Measurements from ENCODE around the gene THRB. TPM values are rescaled to one million over a fixed set of nuclear protein-coding genes. Genes with fewer than 3 reads are reported as not detected.
"Not testable (repeated sequence)": the region's sequence is repeated elsewhere in the genome, so short reads cannot be mapped to it uniquely, and the experiment has no call there.

THRB gene
- total RNA-seq, 1 experiment from 2014 or later, result 13.5 TPM

DNA sequence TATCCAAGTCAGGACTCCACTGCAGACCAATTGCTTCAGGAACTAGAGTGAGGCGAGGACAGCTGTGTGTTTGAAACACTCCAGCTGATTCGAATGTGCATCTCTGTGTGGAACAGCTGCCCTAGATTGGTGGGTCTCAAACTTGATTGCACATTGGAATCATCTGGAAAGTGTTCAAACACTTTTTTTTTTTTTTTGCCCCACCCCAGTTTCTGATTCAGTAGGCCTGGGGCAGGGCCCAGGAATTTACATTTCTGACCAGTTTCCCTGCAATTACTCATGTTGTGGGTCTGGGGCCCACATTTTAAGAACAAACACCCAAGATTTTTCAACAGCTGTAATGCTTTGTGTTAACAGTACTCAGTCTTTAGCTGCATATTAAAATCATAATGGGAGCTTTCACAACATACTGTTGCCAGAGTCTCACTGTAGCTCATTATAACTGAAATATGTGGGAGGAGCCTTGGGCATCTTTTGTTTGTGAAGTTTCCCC is 392.9 kb downstream of the THRB start:
- Mint-ChIP-seq H3K27me3 (ENCODE audit: unreplicated experiment) (no peaks in the 10 kb centered on the region), H3K9me3 (ENCODE audit: low read depth, unreplicated experiment) (no peaks in the 10 kb centered on the region), H3K27ac (ENCODE audit: unreplicated experiment) (peak overlapping the region; percentile 82), H3K4me1 (ENCODE audit: low read depth, unreplicated experiment) (peaks cover 30% of the 10 kb centered on the region), H3K4me3 (ENCODE audit: low read depth, unreplicated experiment) (peak overlapping the region; percentile 12), H3K36me3 (ENCODE audit: insufficient read depth, unreplicated experiment) (no peaks in the 10 kb centered on the region)
- BruUV-seq (replicated peaks), result no TSS peak
- intact Hi-C loops (cut with micrococcal nuclease; ENCODE audit: unreplicated experiment), result loop anchor here (5.0 kb wide), 1 partner anchor 81 kb away; no protein-coding TSS in a partner anchor
- CTCF ChIA-PET, result interaction anchor here (0.6 kb wide), 1 partner anchor 100 kb away, joined by 5 read pairs; no protein-coding TSS in a partner anchor
- DNase-seq, result no peak
- TF ChIP-seq, protein P1, sequence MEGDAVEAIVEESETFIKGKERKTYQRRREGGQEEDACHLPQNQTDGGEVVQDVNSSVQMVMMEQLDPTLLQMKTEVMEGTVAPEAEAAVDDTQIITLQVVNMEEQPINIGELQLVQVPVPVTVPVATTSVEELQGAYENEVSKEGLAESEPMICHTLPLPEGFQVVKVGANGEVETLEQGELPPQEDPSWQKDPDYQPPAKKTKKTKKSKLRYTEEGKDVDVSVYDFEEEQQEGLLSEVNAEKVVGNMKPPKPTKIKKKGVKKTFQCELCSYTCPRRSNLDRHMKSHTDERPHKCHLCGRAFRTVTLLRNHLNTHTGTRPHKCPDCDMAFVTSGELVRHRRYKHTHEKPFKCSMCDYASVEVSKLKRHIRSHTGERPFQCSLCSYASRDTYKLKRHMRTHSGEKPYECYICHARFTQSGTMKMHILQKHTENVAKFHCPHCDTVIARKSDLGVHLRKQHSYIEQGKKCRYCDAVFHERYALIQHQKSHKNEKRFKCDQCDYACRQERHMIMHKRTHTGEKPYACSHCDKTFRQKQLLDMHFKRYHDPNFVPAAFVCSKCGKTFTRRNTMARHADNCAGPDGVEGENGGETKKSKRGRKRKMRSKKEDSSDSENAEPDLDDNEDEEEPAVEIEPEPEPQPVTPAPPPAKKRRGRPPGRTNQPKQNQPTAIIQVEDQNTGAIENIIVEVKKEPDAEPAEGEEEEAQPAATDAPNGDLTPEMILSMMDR (IDR thresholded peaks at IDR 0.05; ENCODE audit: unreplicated experiment), result no peak

DNA sequence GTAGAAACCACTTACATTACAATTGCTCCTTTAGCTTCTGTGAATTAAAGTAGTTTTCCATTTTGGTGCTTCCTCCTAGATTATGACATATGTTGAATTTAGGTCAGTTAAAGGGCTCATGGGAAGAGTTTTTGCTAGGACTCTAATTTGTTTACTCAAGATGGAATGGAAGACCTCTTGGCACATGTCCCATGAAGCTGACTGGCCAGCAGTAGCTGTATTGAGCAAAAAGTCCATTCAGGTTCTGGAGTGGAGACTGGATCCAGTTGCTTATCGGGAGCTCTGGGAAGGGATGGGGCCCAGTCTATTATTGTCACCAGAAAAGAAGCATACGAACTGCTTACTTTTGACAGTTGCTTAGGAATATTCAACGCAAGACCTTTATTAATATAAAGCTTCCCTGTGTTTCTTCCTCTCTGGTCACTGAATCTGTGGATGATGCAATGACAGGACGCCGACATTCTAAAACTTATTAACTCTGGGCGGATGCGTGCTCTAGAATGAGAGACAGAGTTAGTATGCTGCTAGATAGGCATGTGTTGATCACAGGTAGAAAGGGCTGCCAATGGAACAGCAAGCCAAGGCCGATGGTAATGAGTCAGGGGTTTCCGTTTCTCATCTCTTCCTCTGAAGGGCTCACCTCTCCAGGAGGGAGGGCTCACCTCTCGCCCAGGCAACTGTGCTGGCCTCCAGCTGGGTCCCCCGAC is 393.8 kb downstream of the THRB start:
- BruUV-seq (replicated peaks), result no TSS peak
- Mint-ChIP-seq H3K4me1 (ENCODE audit: low read depth, unreplicated experiment) (peaks cover 30% of the 10 kb centered on the region), H3K9me3 (ENCODE audit: low read depth, unreplicated experiment) (no peaks in the 10 kb centered on the region), H3K4me3 (ENCODE audit: low read depth, unreplicated experiment) (peak overlapping the region; percentile 12), H3K27ac (ENCODE audit: unreplicated experiment) (peak overlapping the region; percentile 82), H3K36me3 (ENCODE audit: insufficient read depth, unreplicated experiment) (no peaks in the 10 kb centered on the region), H3K27me3 (ENCODE audit: unreplicated experiment) (no peaks in the 10 kb centered on the region)
- DNase-seq, result peak; percentile 52
- TF ChIP-seq, protein P1 (IDR thresholded peaks at IDR 0.05; ENCODE audit: unreplicated experiment), result no peak
- intact Hi-C loops (cut with micrococcal nuclease; ENCODE audit: unreplicated experiment), result loop anchor here (5.0 kb wide), 1 partner anchor 81 kb away; no protein-coding TSS in a partner anchor
- CTCF ChIA-PET, result interaction anchor here (0.5 to 0.6 kb wide), 2 partner anchors 100 to 542 kb away, joined by 5 to 6 read pairs; no protein-coding TSS in a partner anchor

DNA sequence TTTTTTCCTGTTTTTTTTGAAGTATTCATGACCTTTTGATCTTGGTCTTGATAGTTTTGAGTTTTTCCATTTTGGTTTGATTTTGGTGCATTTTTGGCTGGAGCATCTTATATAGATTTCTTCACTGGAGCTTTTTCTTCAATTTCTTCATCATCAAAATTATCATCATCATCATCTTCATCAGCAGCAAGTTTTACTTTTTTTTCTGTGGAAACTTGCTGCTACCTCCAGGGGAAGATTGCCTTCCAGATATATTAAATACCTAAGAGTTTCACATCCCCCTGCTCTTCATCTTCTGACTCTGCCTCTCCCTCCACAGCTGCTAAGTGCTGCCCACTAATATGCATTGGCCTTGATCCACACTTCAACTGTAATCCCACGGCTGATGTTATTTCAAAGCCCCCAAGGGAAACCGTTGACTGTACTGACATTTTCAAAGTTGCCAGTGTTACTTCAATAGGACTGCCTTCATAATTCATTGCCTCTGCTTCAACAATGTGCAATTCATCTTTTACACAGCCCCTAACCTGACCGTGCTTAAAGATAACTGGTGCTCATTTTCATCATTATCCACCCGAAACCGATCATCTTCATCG is 397.9 kb downstream of the THRB start:
- Mint-ChIP-seq H3K4me1 (ENCODE audit: low read depth, unreplicated experiment) (peaks cover 17% of the 10 kb centered on the region), H3K9me3 (ENCODE audit: low read depth, unreplicated experiment) (peaks cover 3% of the 10 kb centered on the region), H3K27me3 (ENCODE audit: unreplicated experiment) (no peaks in the 10 kb centered on the region), H3K4me3 (ENCODE audit: low read depth, unreplicated experiment) (no peak overlapping the region), H3K27ac (ENCODE audit: unreplicated experiment) (no peak overlapping the region), H3K36me3 (ENCODE audit: insufficient read depth, unreplicated experiment) (no peaks in the 10 kb centered on the region)
- BruUV-seq (replicated peaks), result no TSS peak
- intact Hi-C loops (cut with micrococcal nuclease; ENCODE audit: unreplicated experiment), result no loop called here
- TF ChIP-seq, protein P1 (IDR thresholded peaks at IDR 0.05; ENCODE audit: unreplicated experiment), result no peak
- DNase-seq, result no peak
- CTCF ChIA-PET, result no interaction called here

DNA sequence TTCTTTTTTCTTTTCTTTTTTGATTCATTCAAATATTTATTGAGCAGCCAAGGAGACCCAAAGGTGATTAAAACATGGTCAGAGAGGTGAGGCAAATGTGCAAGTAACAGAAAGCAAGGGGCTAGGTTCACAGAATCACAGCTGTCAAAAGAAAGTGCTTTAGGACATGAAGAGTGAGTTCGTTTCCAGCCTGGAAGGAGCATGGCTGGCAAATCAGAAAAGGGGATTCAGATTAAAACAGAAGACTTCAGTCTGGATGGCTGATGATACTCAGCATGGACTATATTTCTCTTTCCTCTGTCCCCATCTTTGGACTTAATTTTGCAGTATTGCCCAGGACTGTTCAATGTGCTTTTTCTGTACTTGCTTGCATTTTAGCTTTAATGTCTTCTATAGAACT is 398.4 kb downstream of the THRB start:
- no peak for DNase-seq
- no peak overlapping the region for H3K4me3 Mint-ChIP-seq (ENCODE audit: low read depth, unreplicated experiment)
- intact Hi-C loops (cut with micrococcal nuclease; ENCODE audit: unreplicated experiment), result no loop called here
- H3K27ac Mint-ChIP-seq (ENCODE audit: unreplicated experiment), result no peak overlapping the region
- BruUV-seq (replicated peaks), result no TSS peak
- no peaks in the 10 kb centered on the region for H3K36me3 Mint-ChIP-seq (ENCODE audit: insufficient read depth, unreplicated experiment)
- TF ChIP-seq, protein P1 (IDR thresholded peaks at IDR 0.05; ENCODE audit: unreplicated experiment), result no peak
- H3K9me3 Mint-ChIP-seq (ENCODE audit: low read depth, unreplicated experiment), result peaks cover 3% of the 10 kb centered on the region
- no peaks in the 10 kb centered on the region for H3K27me3 Mint-ChIP-seq (ENCODE audit: unreplicated experiment)
- peaks cover 12% of the 10 kb centered on the region for H3K4me1 Mint-ChIP-seq (ENCODE audit: low read depth, unreplicated experiment)
- CTCF ChIA-PET, result no interaction called here

DNA sequence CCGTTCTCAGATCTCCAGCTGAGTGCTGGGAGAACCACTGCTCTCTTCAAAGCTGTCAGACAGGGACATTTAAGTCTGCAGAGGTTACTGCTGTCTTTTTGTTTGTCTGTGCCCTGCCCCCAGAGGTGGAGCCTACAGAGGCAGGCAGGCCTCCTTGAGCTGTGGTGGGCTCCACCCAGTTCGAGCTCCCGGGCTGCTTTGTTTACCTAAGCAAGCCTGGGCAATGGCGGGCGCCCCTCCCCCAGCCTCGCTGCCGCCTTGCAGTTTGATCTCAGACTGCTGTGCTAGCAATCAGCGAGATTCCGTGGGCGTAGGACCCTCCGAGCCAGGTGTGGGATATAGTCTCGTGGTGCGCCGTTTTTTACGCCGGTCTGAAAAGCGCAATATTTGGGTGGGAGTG is 399.8 kb downstream of the THRB start:
- H3K4me3 Mint-ChIP-seq (ENCODE audit: low read depth, unreplicated experiment); H3K4me1 Mint-ChIP-seq (ENCODE audit: low read depth, unreplicated experiment); H3K36me3 Mint-ChIP-seq (ENCODE audit: insufficient read depth, unreplicated experiment); DNase-seq; intact Hi-C loops (cut with micrococcal nuclease; ENCODE audit: unreplicated experiment); CTCF ChIA-PET; H3K9me3 Mint-ChIP-seq (ENCODE audit: low read depth, unreplicated experiment); H3K27me3 Mint-ChIP-seq (ENCODE audit: unreplicated experiment); H3K27ac Mint-ChIP-seq (ENCODE audit: unreplicated experiment); BruUV-seq (replicated peaks): not testable (repeated sequence)

All from Calu3 (cell line).